GM19372 (cell line): ENCODE data around the gene PAM.

Experiments
- ATAC-seq: cut with Tn5 transposase; IDR thresholded peaks from one replicate; pipeline ENCODE4 v1.9.1; 2021; ENCODE audit warnings: mild to moderate bottlenecking, low read depth, moderate library complexity; ENCODE audit not compliant: unreplicated experiment

PAM gene

GRCh38 chr5:102754767-102755431, at the start of gene PAM:
Gene PAM (plus strand): TSS chr5:102755305. CDS start chr5:102866196, 110,891 bp downstream.
- peak; percentile 82 for ATAC-seq

- ATAC-seq, result no peak
Observed at GRCh38 chr5:102711525-102712385, 43.4 kb upstream of the PAM start.

GRCh38 chr5:102713278-102713677, 41.8 kb upstream of the PAM start:
- ATAC-seq, result no peak

GRCh38 chr5:102713682-102714231, 41.3 kb upstream of the PAM start:
- no peak for ATAC-seq

- ATAC-seq, result no peak
Observed at GRCh38 chr5:102715082-102715807, 39.9 kb upstream of the PAM start.

GRCh38 chr5:102716017-102716416, 39.1 kb upstream of the PAM start:
- no peak for ATAC-seq

- no peak for ATAC-seq
Observed at GRCh38 chr5:102718819-102719218, 36.3 kb upstream of the PAM start.

- ATAC-seq, result no peak
Observed at GRCh38 chr5:102719886-102720285, 35.2 kb upstream of the PAM start.

- no peak for ATAC-seq
Observed at GRCh38 chr5:102720969-102721368, 34.1 kb upstream of the PAM start.

- no peak for ATAC-seq
Observed at GRCh38 chr5:102722931-102723330, 32.2 kb upstream of the PAM start.

GRCh38 chr5:102731693-102732092, 23.4 kb upstream of the PAM start:
- no peak for ATAC-seq

- ATAC-seq, result no peak
Observed at GRCh38 chr5:102733534-102733933, 21.6 kb upstream of the PAM start.

GRCh38 chr5:102737161-102737560, 17.9 kb upstream of the PAM start:
- ATAC-seq, result no peak

- ATAC-seq, result no peak
Observed at GRCh38 chr5:102737805-102738469, 17.2 kb upstream of the PAM start.

- ATAC-seq, result no peak
Observed at GRCh38 chr5:102740515-102740914, 14.6 kb upstream of the PAM start.

GRCh38 chr5:102742215-102742614, 12.9 kb upstream of the PAM start:
- no peak for ATAC-seq

GRCh38 chr5:102743900-102744299, 11.2 kb upstream of the PAM start:
- ATAC-seq, result no peak

GRCh38 chr5:102747386-102748166, 7.5 kb upstream of the PAM start:
- ATAC-seq, result no peak

- ATAC-seq, result no peak
Observed at GRCh38 chr5:102749416-102750030, 5.6 kb upstream of the PAM start.
